ENCODE data around the gene NCAPD3. TPM values are rescaled to one million over a fixed set of nuclear protein-coding genes. Genes with fewer than 3 reads are reported as not detected.
"Not testable (repeated sequence)": the region's sequence is repeated elsewhere in the genome, so short reads cannot be mapped to it uniquely, and the experiment has no call there.

Gene NCAPD3
- total RNA-seq, 1 experiment from 2014 or later = 63.0 TPM

GRCh38 chr11:134196756-134197155 lies 27.0 kb downstream of the NCAPD3 start:
- TF ChIP-seq, protein P1, sequence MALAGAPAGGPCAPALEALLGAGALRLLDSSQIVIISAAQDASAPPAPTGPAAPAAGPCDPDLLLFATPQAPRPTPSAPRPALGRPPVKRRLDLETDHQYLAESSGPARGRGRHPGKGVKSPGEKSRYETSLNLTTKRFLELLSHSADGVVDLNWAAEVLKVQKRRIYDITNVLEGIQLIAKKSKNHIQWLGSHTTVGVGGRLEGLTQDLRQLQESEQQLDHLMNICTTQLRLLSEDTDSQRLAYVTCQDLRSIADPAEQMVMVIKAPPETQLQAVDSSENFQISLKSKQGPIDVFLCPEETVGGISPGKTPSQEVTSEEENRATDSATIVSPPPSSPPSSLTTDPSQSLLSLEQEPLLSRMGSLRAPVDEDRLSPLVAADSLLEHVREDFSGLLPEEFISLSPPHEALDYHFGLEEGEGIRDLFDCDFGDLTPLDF (CRISPR knock-in tag; IDR thresholded peaks at IDR 0.05) = no peak
- TF ChIP-seq TP53 (CRISPR knock-in tag; IDR thresholded peaks at IDR 0.05) = no peak
- TF ChIP-seq FOXK1 (CRISPR knock-in tag; IDR thresholded peaks at IDR 0.05) = no peak
- TF ChIP-seq SMAD4 (CRISPR knock-in tag; IDR thresholded peaks at IDR 0.05) = no peak
- no peak for TF ChIP-seq IRF2 (CRISPR knock-in tag; IDR thresholded peaks at IDR 0.05; ENCODE audit: borderline replicate concordance, low read depth)

DNA sequence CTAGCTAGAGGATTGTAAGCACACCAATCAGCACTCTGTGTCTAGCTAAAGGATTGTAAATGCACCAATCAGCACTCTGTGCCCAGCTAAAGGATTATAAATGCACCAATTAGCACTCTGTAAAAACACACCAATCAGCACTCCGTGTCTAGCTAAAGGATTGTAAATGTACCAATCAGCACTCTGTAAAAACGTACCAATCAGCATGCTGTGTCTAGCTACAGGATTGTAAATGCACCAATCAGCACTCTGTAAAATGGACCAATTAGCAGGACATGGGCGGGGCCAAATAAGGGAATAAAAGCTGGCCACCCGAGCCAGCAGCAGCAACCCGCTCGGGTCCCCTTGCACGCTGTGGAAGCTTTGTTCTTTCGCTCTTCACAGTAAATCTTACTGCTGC lies 35.7 kb downstream of the NCAPD3 start:
- H3K4me3 Mint-ChIP-seq; DNase-seq (ENCODE audit: low spot score); ATAC-seq; H3K27me3 Mint-ChIP-seq (ENCODE audit: low read depth); POLR2A ChIA-PET; H3K4me1 Mint-ChIP-seq; H3K27ac Mint-ChIP-seq: not testable (repeated sequence)
- CTCF ChIA-PET = interaction anchor here (1.2 kb wide), 1 partner anchor 19 kb away, joined by 3 read pairs; no protein-coding TSS in a partner anchor
- peaks cover 27% of the 10 kb centered on the region for H3K9me3 Mint-ChIP-seq
- peak; percentile 48 for TF ChIP-seq NFYB (CRISPR knock-in tag; conservative IDR thresholded peaks at IDR 0.05; ENCODE audit: low read depth)
- H3K36me3 Mint-ChIP-seq = peaks cover 80% of the 10 kb centered on the region

More at GRCh38 chr11:134196756-134197155, 27.0 kb downstream of the NCAPD3 start:
- ATAC-seq (no peak), DNase-seq (ENCODE audit: low spot score) (no peak)
- no peaks in the 10 kb centered on the region for H3K9me3 Mint-ChIP-seq
- CTCF ChIA-PET = no interaction called here
- no peak overlapping the region for H3K27ac Mint-ChIP-seq
- POLR2A ChIA-PET = no interaction called here
- H3K36me3 Mint-ChIP-seq = peaks cover 68% of the 10 kb centered on the region
- no peak overlapping the region for H3K4me3 Mint-ChIP-seq
- peaks cover 11% of the 10 kb centered on the region for H3K4me1 Mint-ChIP-seq
- no peaks in the 10 kb centered on the region for H3K27me3 Mint-ChIP-seq (ENCODE audit: low read depth)

DNA sequence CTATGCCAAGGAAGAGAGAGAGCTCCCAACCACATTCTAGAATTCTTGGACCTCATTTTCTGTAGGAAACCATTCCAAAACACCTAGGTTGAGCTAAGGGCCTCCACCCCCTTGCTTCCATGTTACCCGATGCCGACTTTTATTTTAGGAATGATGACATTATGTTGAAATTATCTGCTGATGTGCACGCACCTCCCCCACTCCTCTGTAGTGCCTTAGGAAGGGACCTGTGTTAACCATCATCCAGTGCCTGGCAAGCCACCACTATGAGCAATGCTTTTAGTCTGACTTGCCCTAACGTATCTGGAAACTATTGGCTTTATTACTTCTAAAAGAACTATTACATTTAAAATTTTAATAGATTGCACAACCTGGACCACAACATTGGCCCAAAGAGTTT lies 42.1 kb downstream of the NCAPD3 start:
- H3K4me3 Mint-ChIP-seq = no peak overlapping the region
- no peaks in the 10 kb centered on the region for H3K27me3 Mint-ChIP-seq (ENCODE audit: low read depth)
- ATAC-seq = no peak
- no peaks in the 10 kb centered on the region for H3K4me1 Mint-ChIP-seq
- ChIA-PET POLR2A (no interaction called here), CTCF (no interaction called here)
- DNase-seq (ENCODE audit: low spot score) = no peak
- peaks cover 49% of the 10 kb centered on the region for H3K36me3 Mint-ChIP-seq
- H3K27ac Mint-ChIP-seq = no peak overlapping the region
- H3K9me3 Mint-ChIP-seq = no peaks in the 10 kb centered on the region
- TF ChIP-seq FOXP4 (CRISPR knock-in tag; IDR thresholded peaks at IDR 0.05) = no peak
- TF ChIP-seq IRF1 (CRISPR knock-in tag; IDR thresholded peaks at IDR 0.05) = no peak
- TF ChIP-seq MXD4 (CRISPR knock-in tag; IDR thresholded peaks at IDR 0.05; ENCODE audit: borderline replicate concordance) = no peak
- no peak for TF ChIP-seq ETV6 (CRISPR knock-in tag; IDR thresholded peaks at IDR 0.05)
- no peak for TF ChIP-seq IRF2 (CRISPR knock-in tag; IDR thresholded peaks at IDR 0.05; ENCODE audit: borderline replicate concordance, low read depth)
- TF ChIP-seq ZNF281 (CRISPR knock-in tag; IDR thresholded peaks at IDR 0.05) = no peak
- no peak for TF ChIP-seq ZNF425 (CRISPR knock-in tag; conservative IDR thresholded peaks at IDR 0.05)
- no peak for TF ChIP-seq NFE2L1 (CRISPR knock-in tag; IDR thresholded peaks at IDR 0.05)
- TF ChIP-seq ZBTB21 (CRISPR knock-in tag; IDR thresholded peaks at IDR 0.05; ENCODE audit: borderline replicate concordance) = no peak
- TF ChIP-seq ESRRA (CRISPR knock-in tag; IDR thresholded peaks at IDR 0.05; ENCODE audit: borderline replicate concordance) = no peak
- TF ChIP-seq ZNF219 (CRISPR knock-in tag; IDR thresholded peaks at IDR 0.05; ENCODE audit: borderline replicate concordance) = no peak
- TF ChIP-seq CREM (CRISPR knock-in tag; IDR thresholded peaks at IDR 0.05) = no peak
- TF ChIP-seq, protein P2, sequence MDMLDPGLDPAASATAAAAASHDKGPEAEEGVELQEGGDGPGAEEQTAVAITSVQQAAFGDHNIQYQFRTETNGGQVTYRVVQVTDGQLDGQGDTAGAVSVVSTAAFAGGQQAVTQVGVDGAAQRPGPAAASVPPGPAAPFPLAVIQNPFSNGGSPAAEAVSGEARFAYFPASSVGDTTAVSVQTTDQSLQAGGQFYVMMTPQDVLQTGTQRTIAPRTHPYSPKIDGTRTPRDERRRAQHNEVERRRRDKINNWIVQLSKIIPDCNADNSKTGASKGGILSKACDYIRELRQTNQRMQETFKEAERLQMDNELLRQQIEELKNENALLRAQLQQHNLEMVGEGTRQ (CRISPR knock-in tag; IDR thresholded peaks at IDR 0.05) = no peak
- TF ChIP-seq, protein P3, sequence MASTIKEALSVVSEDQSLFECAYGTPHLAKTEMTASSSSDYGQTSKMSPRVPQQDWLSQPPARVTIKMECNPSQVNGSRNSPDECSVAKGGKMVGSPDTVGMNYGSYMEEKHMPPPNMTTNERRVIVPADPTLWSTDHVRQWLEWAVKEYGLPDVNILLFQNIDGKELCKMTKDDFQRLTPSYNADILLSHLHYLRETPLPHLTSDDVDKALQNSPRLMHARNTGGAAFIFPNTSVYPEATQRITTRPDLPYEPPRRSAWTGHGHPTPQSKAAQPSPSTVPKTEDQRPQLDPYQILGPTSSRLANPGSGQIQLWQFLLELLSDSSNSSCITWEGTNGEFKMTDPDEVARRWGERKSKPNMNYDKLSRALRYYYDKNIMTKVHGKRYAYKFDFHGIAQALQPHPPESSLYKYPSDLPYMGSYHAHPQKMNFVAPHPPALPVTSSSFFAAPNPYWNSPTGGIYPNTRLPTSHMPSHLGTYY (CRISPR knock-in tag; IDR thresholded peaks at IDR 0.05) = no peak
- TF ChIP-seq JUN (CRISPR knock-in tag; IDR thresholded peaks at IDR 0.05) = no peak
- TF ChIP-seq SP1 (CRISPR knock-in tag; conservative IDR thresholded peaks at IDR 0.05) = no peak
- TF ChIP-seq FOXJ3 (CRISPR knock-in tag; IDR thresholded peaks at IDR 0.05; ENCODE audit: borderline replicate concordance) = no peak
